Dermis blood vessel endothelial cell (primary cell): ENCODE results near the gene C20orf204. TPM values are rescaled to one million over a fixed set of nuclear protein-coding genes. Genes with fewer than 3 reads are reported as not detected.
"Not testable (repeated sequence)": the region's sequence is repeated elsewhere in the genome, so short reads cannot be mapped to it uniquely, and the experiment has no call there.

Experiments used
- DNase-seq: peaks from one replicate; pipeline ENCODE4 v3.0.0; 2010
- total RNA-seq: library from RNA; depleted of rRNA; stranded (reverse); fragments of >200 nt; gene quantifications from 2 replicates; pipeline ENCODE4 v1.2.3, GENCODE V29; 2014

Gene C20orf204
- total RNA-seq, 1 donor from 2014 or later, result 11.2 TPM

GRCh38 chr20:64084685-64085152 is 48.7 kb downstream of the C20orf204 start:
- DNase-seq, result no peak

GRCh38 chr20:64086801-64087200 is 50.8 kb downstream of the C20orf204 start:
- no peak for DNase-seq

GRCh38 chr20:64087226-64087825 is 51.3 kb downstream of the C20orf204 start:
- not testable (repeated sequence) for DNase-seq

- DNase-seq, result not testable (repeated sequence)
Measured at GRCh38 chr20:64088586-64088985, 52.6 kb downstream of the C20orf204 start.

Other genes starting within 250 kb of the C20orf204 start
- 41.2 and 67.4 TPM in 2 replicates for gene ZBTB46, start 204.9 kb upstream of the C20orf204 start, total RNA-seq
- gene ABHD16B, start 174.7 kb upstream of the C20orf204 start, total RNA-seq, result not detected in 2 replicates
- 169 and 181 TPM in 2 replicates for gene TPD52L2, start 170.9 kb upstream of the C20orf204 start, total RNA-seq
- 90.9 and 98.3 TPM in 2 replicates for gene DNAJC5, start 141.1 kb upstream of the C20orf204 start, total RNA-seq
- 40.7 and 46.4 TPM in 2 replicates for gene UCKL1, start 79.8 kb upstream of the C20orf204 start, total RNA-seq
- 10.0 and 14.5 TPM in 2 replicates for gene ZNF512B, start 66.3 kb upstream of the C20orf204 start, total RNA-seq
- gene SAMD10, start 56.5 kb upstream of the C20orf204 start, total RNA-seq, result 4.3 and 6.1 TPM in 2 replicates
- 79.6 and 94.2 TPM in 2 replicates for gene PRPF6, start 55.0 kb upstream of the C20orf204 start, total RNA-seq
- gene SOX18, start 13.5 kb downstream of the C20orf204 start, total RNA-seq, result 82.5 and 123 TPM in 2 replicates
- 35.8 and 45.9 TPM in 2 replicates for gene TCEA2, start 27.0 kb downstream of the C20orf204 start, total RNA-seq
- gene RGS19, start 43.3 kb downstream of the C20orf204 start, total RNA-seq, result 29.3 and 44.6 TPM in 2 replicates
- 3.2 and 5.4 TPM in 2 replicates for gene OPRL1, start 43.9 kb downstream of the C20orf204 start, total RNA-seq
- gene LKAAEAR1, start 48.2 kb downstream of the C20orf204 start, total RNA-seq, result not detected in 2 replicates
- gene NPBWR2, start 71.4 kb downstream of the C20orf204 start, total RNA-seq, result not detected in 2 replicates
- not detected in 2 replicates for gene MYT1, start 128.3 kb downstream of the C20orf204 start, total RNA-seq
- 70.2 and 90.9 TPM in 2 replicates for gene PCMTD2, start 219.6 kb downstream of the C20orf204 start, total RNA-seq